ENCODE data around the gene BCAS4. TPM values are rescaled to one million over a fixed set of nuclear protein-coding genes. Genes with fewer than 3 reads are reported as not detected.

The BCAS4 gene
- total RNA-seq, 2 experiments from 2014 or later: 19.0 to 20.9 TPM

- ChIA-PET CTCF (no interaction called here), POLR2A (interaction anchor here (0.7 kb wide), 1 partner anchor 109 kb away, joined by 4 read pairs; no protein-coding TSS in a partner anchor)
- H3K4me3 ChIP-seq (ENCODE audit: low read length): no peak overlapping the region
- intact Hi-C loops (cut with DNase I, micrococcal nuclease): loop anchor here in 1 of 2 experiments (10.0 kb wide), 1 partner anchor 570 kb away; no protein-coding TSS in a partner anchor
- Mint-ChIP-seq H3K27me3 (no peaks in the 10 kb centered on the region), H3K36me3 (ENCODE audit: low read depth) (peaks cover 13% of the 10 kb centered on the region), H3K9me3 (no peaks in the 10 kb centered on the region), H3K4me1 (ENCODE audit: low read depth) (no peaks in the 10 kb centered on the region), H3K4me3 (no peak overlapping the region), H3K27ac (no peak overlapping the region)
- no peaks in the 10 kb centered on the region for H3K27me3 ChIP-seq (ENCODE audit: control insufficient read depth in 1 of 2, insufficient read depth in 2 of 2, low read length in 2 of 2)
- no peaks in the 10 kb centered on the region for H3K9me3 ChIP-seq (ENCODE audit: control insufficient read depth in 1 of 2, insufficient read depth in 1 of 2, low read length in 2 of 2)
- TF ChIP-seq, protein P1, sequence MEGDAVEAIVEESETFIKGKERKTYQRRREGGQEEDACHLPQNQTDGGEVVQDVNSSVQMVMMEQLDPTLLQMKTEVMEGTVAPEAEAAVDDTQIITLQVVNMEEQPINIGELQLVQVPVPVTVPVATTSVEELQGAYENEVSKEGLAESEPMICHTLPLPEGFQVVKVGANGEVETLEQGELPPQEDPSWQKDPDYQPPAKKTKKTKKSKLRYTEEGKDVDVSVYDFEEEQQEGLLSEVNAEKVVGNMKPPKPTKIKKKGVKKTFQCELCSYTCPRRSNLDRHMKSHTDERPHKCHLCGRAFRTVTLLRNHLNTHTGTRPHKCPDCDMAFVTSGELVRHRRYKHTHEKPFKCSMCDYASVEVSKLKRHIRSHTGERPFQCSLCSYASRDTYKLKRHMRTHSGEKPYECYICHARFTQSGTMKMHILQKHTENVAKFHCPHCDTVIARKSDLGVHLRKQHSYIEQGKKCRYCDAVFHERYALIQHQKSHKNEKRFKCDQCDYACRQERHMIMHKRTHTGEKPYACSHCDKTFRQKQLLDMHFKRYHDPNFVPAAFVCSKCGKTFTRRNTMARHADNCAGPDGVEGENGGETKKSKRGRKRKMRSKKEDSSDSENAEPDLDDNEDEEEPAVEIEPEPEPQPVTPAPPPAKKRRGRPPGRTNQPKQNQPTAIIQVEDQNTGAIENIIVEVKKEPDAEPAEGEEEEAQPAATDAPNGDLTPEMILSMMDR (IDR thresholded peaks at IDR 0.05): no peak
- H3K36me3 ChIP-seq (ENCODE audit: insufficient read depth, low read length): peaks cover 8% of the 10 kb centered on the region
- no peak overlapping the region for H3K27ac ChIP-seq (ENCODE audit: low read depth in 1 of 2, low read length in 2 of 2)
- ATAC-seq (ENCODE audit: poor library complexity) (no peak), DNase-seq (no peak)
- H3K4me1 ChIP-seq (ENCODE audit: insufficient read depth, low read length): no peaks in the 10 kb centered on the region
Measured at GRCh38 chr20:50754420-50754819, 40.4 kb upstream of the BCAS4 start.

DNA sequence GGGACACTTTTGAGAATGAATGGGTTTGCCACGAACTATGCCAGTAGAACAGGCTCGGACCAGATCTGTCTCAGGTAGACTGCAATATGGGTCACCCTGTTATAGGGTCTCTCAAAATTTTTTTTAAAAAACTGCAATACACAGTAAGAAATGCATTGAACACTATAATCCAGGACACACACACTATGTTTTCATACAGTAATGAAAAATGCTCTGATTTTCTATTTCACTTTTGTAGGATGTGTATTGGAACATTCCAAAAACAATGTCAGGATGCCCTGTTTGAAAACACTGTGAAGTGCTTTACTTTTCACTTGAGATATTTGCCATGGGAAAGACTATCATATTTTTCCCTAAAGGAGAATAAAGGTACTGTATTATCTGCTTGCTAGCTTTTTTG lies 38.4 kb upstream of the BCAS4 start:
- TF ChIP-seq, protein P1 (IDR thresholded peaks at IDR 0.05): no peak
- no peaks in the 10 kb centered on the region for H3K36me3 ChIP-seq (ENCODE audit: insufficient read depth, low read length)
- H3K27me3 ChIP-seq (ENCODE audit: control insufficient read depth in 1 of 2, insufficient read depth in 2 of 2, low read length in 2 of 2): no peaks in the 10 kb centered on the region
- no peaks in the 10 kb centered on the region for H3K4me1 Mint-ChIP-seq (ENCODE audit: low read depth)
- H3K4me1 ChIP-seq (ENCODE audit: insufficient read depth, low read length): no peaks in the 10 kb centered on the region
- no peak overlapping the region for H3K4me3 ChIP-seq (ENCODE audit: low read length)
- ChIA-PET POLR2A (no interaction called here), CTCF (no interaction called here)
- no peak overlapping the region for H3K27ac ChIP-seq (ENCODE audit: low read depth in 1 of 2, low read length in 2 of 2)
- peaks cover 4% of the 10 kb centered on the region for H3K36me3 Mint-ChIP-seq (ENCODE audit: low read depth)
- ATAC-seq (ENCODE audit: poor library complexity) (no peak), DNase-seq (no peak)
- no peaks in the 10 kb centered on the region for H3K9me3 Mint-ChIP-seq
- no peaks in the 10 kb centered on the region for H3K27me3 Mint-ChIP-seq
- no peaks in the 10 kb centered on the region for H3K9me3 ChIP-seq (ENCODE audit: control insufficient read depth in 1 of 2, insufficient read depth in 1 of 2, low read length in 2 of 2)
- H3K27ac Mint-ChIP-seq: no peak overlapping the region
- no peak overlapping the region for H3K4me3 Mint-ChIP-seq
- intact Hi-C loops (cut with DNase I, micrococcal nuclease): loop anchor here in 1 of 2 experiments (10.0 kb wide), 1 partner anchor 572 kb away; no protein-coding TSS in a partner anchor

DNA sequence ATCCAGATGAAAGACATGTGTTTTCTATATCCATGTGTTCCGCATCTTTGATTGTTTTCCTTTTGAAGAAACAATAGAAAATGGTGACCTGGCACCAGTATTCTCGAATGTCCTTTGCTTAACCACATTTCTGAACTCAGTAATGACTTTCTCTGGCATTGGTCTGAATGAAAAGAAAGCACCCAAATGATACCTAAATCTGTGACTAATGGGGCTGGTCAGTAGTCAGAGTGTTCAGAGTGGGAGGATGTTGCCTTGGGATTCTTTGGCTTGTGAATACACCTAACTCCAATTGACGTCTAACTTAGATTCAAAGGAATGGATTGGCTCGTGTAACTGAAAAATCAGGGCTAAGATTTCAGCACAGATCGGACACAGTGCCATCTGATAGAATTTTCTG lies 36.4 kb upstream of the BCAS4 start:
- DNase-seq (no peak), ATAC-seq (ENCODE audit: poor library complexity) (no peak)
- CTCF ChIA-PET: no interaction called here
- no peaks in the 10 kb centered on the region for H3K36me3 Mint-ChIP-seq (ENCODE audit: low read depth)
- POLR2A ChIA-PET: no interaction called here
- intact Hi-C loops (cut with DNase I, micrococcal nuclease): loop anchor here in 1 of 2 experiments (10.0 kb wide), 1 partner anchor 574 kb away; no protein-coding TSS in a partner anchor
- Histone ChIP-seq H3K36me3 (ENCODE audit: insufficient read depth, low read length) (no peaks in the 10 kb centered on the region), H3K4me3 (ENCODE audit: low read length) (no peak overlapping the region), H3K27ac (ENCODE audit: low read depth in 1 of 2, low read length in 2 of 2) (no peak overlapping the region), H3K27me3 (ENCODE audit: control insufficient read depth in 1 of 2, insufficient read depth in 2 of 2, low read length in 2 of 2) (no peaks in the 10 kb centered on the region), H3K4me1 (ENCODE audit: insufficient read depth, low read length) (no peaks in the 10 kb centered on the region), H3K9me3 (ENCODE audit: control insufficient read depth in 1 of 2, insufficient read depth in 1 of 2, low read length in 2 of 2) (no peaks in the 10 kb centered on the region)
- no peak overlapping the region for H3K4me3 Mint-ChIP-seq
- TF ChIP-seq, protein P1 (IDR thresholded peaks at IDR 0.05): no peak
- no peaks in the 10 kb centered on the region for H3K27me3 Mint-ChIP-seq
- no peaks in the 10 kb centered on the region for H3K9me3 Mint-ChIP-seq
- H3K27ac Mint-ChIP-seq: no peak overlapping the region
- H3K4me1 Mint-ChIP-seq (ENCODE audit: low read depth): no peaks in the 10 kb centered on the region

Measured in CD4-positive, alpha-beta T cell (primary cell).